OCI-LY7 (cell line): ENCODE measurements around the gene LY6G6D. TPM values are rescaled to one million over a fixed set of nuclear protein-coding genes. Genes with fewer than 3 reads are reported as not detected.

ENCODE experiments used
- BruUV-seq: library from RNA; stranded (reverse); fragments of 400-500 nt; replicated peaks from 2 replicates; lab custom pipeline; 2021; lab: Mats Ljungman, UMichigan
- CTCF ChIA-PET: fragments of 300-600 bp; sonication (Branson Sonifier 250); formaldehyde crosslinking; loops from one replicate; lab custom pipeline; 2022; ENCODE audit warnings: antibody characterized with exemption; ENCODE audit not compliant: unreplicated experiment; lab: Charles Lee
- POLR2A ChIA-PET: fragments of 300-600 bp; sonication (Branson Sonifier 250); formaldehyde crosslinking; loops from one replicate; lab custom pipeline; 2022; ENCODE audit warnings: antibody characterized with exemption; lab: Charles Lee
- DNase-seq: peaks from one replicate; pipeline ENCODE4 v3.0.0-alpha.2; 2015; ENCODE audit warnings: low spot score
- H2AFZ ChIP-seq: fragments of 200-600 bp; sonication (generic), shearing (Covaris generic); 2 replicates; pipeline ENCODE4 v1.6.1; 2014; ENCODE audit warnings: mild to moderate bottlenecking, antibody characterized with exemption, low read length, moderate library complexity
- H3K27ac ChIP-seq: fragments of 200-600 bp; sonication (generic); 2 replicates; pipeline ENCODE4 v1.5.1; 2014; ENCODE audit warnings: mixed run types, low read depth, mild to moderate bottlenecking, moderate library complexity, low read length, inconsistent platforms; ENCODE audit not compliant: poor library complexity, severe bottlenecking
- H3K36me3 ChIP-seq: fragments of 200-600 bp; sonication (generic); 2 replicates; pipeline ENCODE4 v1.6.1; 2014; ENCODE audit warnings: mild to moderate bottlenecking, antibody characterized with exemption, low read length, moderate library complexity, mixed read lengths; ENCODE audit not compliant: insufficient read depth
- H3K4me1 ChIP-seq: fragments of 200-600 bp; sonication (generic); 2 replicates; pipeline ENCODE4 v1.5.1; 2014; ENCODE audit warnings: mild to moderate bottlenecking, low read length; ENCODE audit not compliant: insufficient read depth, poor library complexity, severe bottlenecking
- H3K4me2 ChIP-seq: fragments of 200-600 bp; sonication (generic); 2 replicates; pipeline ENCODE4 v1.6.1; 2014; ENCODE audit warnings: mild to moderate bottlenecking, low read length
- H3K4me3 ChIP-seq: fragments of 200-600 bp; sonication (generic); 2 replicates; pipeline ENCODE4 v1.5.1; 2014; ENCODE audit warnings: mild to moderate bottlenecking, low read depth, low read length; ENCODE audit not compliant: poor library complexity, severe bottlenecking
- H3K79me2 ChIP-seq: fragments of 200-600 bp; sonication (generic); 2 replicates; pipeline ENCODE4 v1.6.1; 2016; ENCODE audit warnings: low read depth, mild to moderate bottlenecking, low read length, moderate library complexity, mixed read lengths; ENCODE audit not compliant: insufficient read depth
- H3K9me2 ChIP-seq: fragments of 200-600 bp; sonication (generic); 2 replicates; pipeline ENCODE4 v1.6.1; 2016; ENCODE audit warnings: mild to moderate bottlenecking, low read length, mixed read lengths; ENCODE audit not compliant: insufficient read depth
- H3K9me3 ChIP-seq: fragments of 200-600 bp; sonication (generic); 2 replicates; pipeline ENCODE4 v1.6.1; 2014; ENCODE audit warnings: mild to moderate bottlenecking, mixed run types, low read length, mixed read lengths
- H4K20me1 ChIP-seq: fragments of 200-600 bp; sonication (generic); 2 replicates; pipeline ENCODE4 v1.6.1; 2014; ENCODE audit warnings: mild to moderate bottlenecking, antibody characterized with exemption, low read length, moderate library complexity, mixed read lengths; ENCODE audit not compliant: insufficient read depth
- CTCF ChIP-seq: fragments of 200-600 bp; sonication (generic); conservative IDR thresholded peaks from 2 replicates; pipeline ENCODE4 v1.5.1; 2014; ENCODE audit warnings: mild to moderate bottlenecking, antibody characterized with exemption, low read length, moderate library complexity, mixed read lengths
- EZH2phosphoT487 ChIP-seq: fragments of 200-600 bp; sonication (generic); IDR thresholded peaks from 2 replicates; pipeline ENCODE4 v1.6.1; 2018; ENCODE audit warnings: low read depth, borderline replicate concordance, mild to moderate bottlenecking, mixed run types, antibody characterized with exemption, low read length, moderate library complexity, mixed read lengths
- intact Hi-C: fragments of 100-400 bp; cut with micrococcal nuclease; formaldehyde crosslinking; loops from one replicate; pipeline ENCODE4 v1.10.0; 2022; ENCODE audit not compliant: unreplicated experiment
- total RNA-seq, 2 experiments: library from RNA; depleted of rRNA in 1 of 2; stranded (reverse); fragments of >200 nt in 1 of 2; shearing (Covaris generic) in 1 of 2; gene quantifications; 2 replicates each; pipeline ENCODE4 v1.2.3, GENCODE V29; 2014 to 2022

LY6G6D gene
- total RNA-seq, 2 experiments from 2014 or later, result not detected

- intact Hi-C loops, result loop anchor here (10.0 kb wide), 2 partner anchors 207 to 463 kb away; partner anchors contain the start of gene EHMT2
- ChIA-PET POLR2A (interaction anchor here (0.7 kb wide), 1 partner anchor 13 kb away, joined by 3 read pairs; no protein-coding TSS in a partner anchor), CTCF (no interaction called here)
- Histone ChIP-seq H3K4me1 (peaks cover 12% of the 10 kb centered on the region), H3K9me3 (no peaks in the 10 kb centered on the region), H3K4me2 (no peak overlapping the region), H2AFZ (no peak overlapping the region), H3K27ac (no peak overlapping the region), H3K4me3 (no peak overlapping the region), H4K20me1 (no peaks in the 10 kb centered on the region), H3K9me2 (no peaks in the 10 kb centered on the region), H3K79me2 (no peaks in the 10 kb centered on the region), H3K36me3 (peaks cover 60% of the 10 kb centered on the region)
- BruUV-seq, result no TSS peak
- no peak for TF ChIP-seq EZH2phosphoT487
- no peak for TF ChIP-seq CTCF
- DNase-seq, result no peak
These were observed 27.1 kb upstream of the LY6G6D start for GRCh38 chr6:31687860-31688693.

GRCh38 chr6:31689249-31690110, 25.7 kb upstream of the LY6G6D start:
- CTCF ChIA-PET, result interaction anchor here (0.5 to 0.6 kb wide), 2 partner anchors 21 to 80 kb away, joined by 3 to 5 read pairs; no protein-coding TSS in a partner anchor
- no peak overlapping the region for H2AFZ ChIP-seq
- no peaks in the 10 kb centered on the region for H4K20me1 ChIP-seq
- H3K4me1 ChIP-seq, result peaks cover 12% of the 10 kb centered on the region
- H3K4me3 ChIP-seq, result no peak overlapping the region
- no peaks in the 10 kb centered on the region for H3K9me2 ChIP-seq
- peak overlapping the region; percentile 28 for H3K4me2 ChIP-seq
- no peak for DNase-seq
- TF ChIP-seq EZH2phosphoT487 (no peak), CTCF (peak; percentile 73)
- H3K9me3 ChIP-seq, result no peaks in the 10 kb centered on the region
- POLR2A ChIA-PET, result interaction anchor here (0.6 to 1.4 kb wide), 3 partner anchors 9 to 51 kb away, joined by 3 to 4 read pairs (median 3); no protein-coding TSS in a partner anchor
- H3K36me3 ChIP-seq, result peaks cover 70% of the 10 kb centered on the region
- H3K79me2 ChIP-seq, result no peaks in the 10 kb centered on the region
- no TSS peak for BruUV-seq
- no peak overlapping the region for H3K27ac ChIP-seq
- intact Hi-C loops, result loop anchor here (10.0 kb wide), 2 partner anchors 205 to 465 kb away; partner anchors contain the start of gene EHMT2
